ENCODE results near the gene CCDC88C.
A peak's percentile ranks its signal among the peaks of the same experiment; 100 is the strongest.
"Not testable (repeated sequence)": the region's sequence is repeated elsewhere in the genome, so short reads cannot be mapped to it uniquely, and the experiment has no call there.

CCDC88C gene

GRCh38 chr14:91284791-91285548 is 132.7 kb downstream of the CCDC88C start:
- no peak for DNase-seq

GRCh38 chr14:91284146-91284790 is 133.4 kb downstream of the CCDC88C start:
- DNase-seq, result peak; percentile 82

- DNase-seq, result no peak
These were observed 134.0 kb downstream of the CCDC88C start for GRCh38 chr14:91283666-91284065.

- DNase-seq, result no peak
These were observed 134.5 kb downstream of the CCDC88C start for GRCh38 chr14:91282954-91283645.

GRCh38 chr14:91281346-91281745 is 136.3 kb downstream of the CCDC88C start:
- DNase-seq, result no peak

GRCh38 chr14:91280129-91280528 is 137.5 kb downstream of the CCDC88C start:
- DNase-seq, result no peak

GRCh38 chr14:91279354-91279753 is 138.3 kb downstream of the CCDC88C start:
- DNase-seq, result no peak

- no peak for DNase-seq
These were observed 139.3 kb downstream of the CCDC88C start for GRCh38 chr14:91278383-91278715.

GRCh38 chr14:91277546-91278382 is 139.9 kb downstream of the CCDC88C start:
- no peak for DNase-seq

- no peak for DNase-seq
These were observed 142.8 kb downstream of the CCDC88C start for GRCh38 chr14:91274796-91275195.

GRCh38 chr14:91273885-91274273 is 143.7 kb downstream of the CCDC88C start:
- DNase-seq, result no peak

GRCh38 chr14:91273273-91273884 is 144.2 kb downstream of the CCDC88C start:
- DNase-seq, result no peak

GRCh38 chr14:91272341-91273272 is 145.0 kb downstream of the CCDC88C start:
- DNase-seq, result no peak

GRCh38 chr14:91271639-91272038 is 146.0 kb downstream of the CCDC88C start:
- no peak for DNase-seq

GRCh38 chr14:91270619-91271018 is 147.0 kb downstream of the CCDC88C start:
- DNase-seq, result no peak

GRCh38 chr14:91270188-91270587 is 147.4 kb downstream of the CCDC88C start:
- DNase-seq, result no peak

- DNase-seq, result peak; percentile 54
These were observed 148.3 kb downstream of the CCDC88C start for GRCh38 chr14:91269076-91269991.

GRCh38 chr14:91267965-91268437 is 149.6 kb downstream of the CCDC88C start:
- DNase-seq, result no peak

GRCh38 chr14:91266276-91266675 is 151.3 kb downstream of the CCDC88C start:
- DNase-seq, result not testable (repeated sequence)

- no peak for DNase-seq
These were observed 152.2 kb downstream of the CCDC88C start for GRCh38 chr14:91265404-91265803.
